ENCODE measurements around the gene JPH2. TPM values are rescaled to one million over a fixed set of nuclear protein-coding genes. Genes with fewer than 3 reads are reported as not detected.

The JPH2 gene
- total RNA-seq, 1 donor from 2014 or later = 0.16 TPM

DNA sequence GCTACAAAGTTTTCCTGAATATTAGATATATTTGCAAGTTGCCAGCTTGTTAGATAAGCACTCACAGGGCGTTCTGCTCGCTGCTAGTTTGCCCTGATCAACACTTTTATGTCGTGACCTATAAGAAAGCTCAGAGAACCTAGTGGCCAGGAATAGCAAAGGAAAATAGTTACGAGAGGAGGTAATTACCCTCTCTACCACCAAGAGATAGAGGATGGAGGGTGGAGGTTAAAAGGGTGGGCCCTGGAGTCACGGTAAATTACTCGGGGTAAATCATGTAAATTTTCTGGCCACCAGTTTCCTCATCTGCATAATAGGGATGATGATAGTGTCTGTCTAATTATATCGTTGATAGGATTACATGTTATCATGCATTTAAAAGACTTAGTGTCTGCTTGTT, 87.2 kb downstream of the JPH2 start:
- no peak for DNase-seq

DNA sequence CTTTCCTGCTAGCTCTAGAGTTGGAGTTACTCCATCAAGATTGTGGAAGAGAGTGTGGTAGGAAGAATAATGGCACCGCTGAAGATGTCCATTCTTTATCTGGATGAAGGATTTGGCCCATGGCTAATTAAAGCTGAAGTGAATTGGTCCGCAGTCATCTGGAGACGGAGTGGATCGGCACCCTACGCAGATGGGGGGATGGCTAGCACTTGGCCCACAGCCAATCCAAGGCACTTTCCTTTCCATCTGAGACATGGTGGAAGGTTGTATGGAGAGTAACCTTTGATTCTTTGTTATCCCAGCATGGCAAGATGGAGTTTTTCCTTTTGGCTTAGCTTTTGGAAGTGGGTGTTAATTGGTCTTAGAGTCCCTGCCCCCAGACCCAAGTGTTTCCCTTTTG, 88.3 kb downstream of the JPH2 start:
- DNase-seq = no peak

DNA sequence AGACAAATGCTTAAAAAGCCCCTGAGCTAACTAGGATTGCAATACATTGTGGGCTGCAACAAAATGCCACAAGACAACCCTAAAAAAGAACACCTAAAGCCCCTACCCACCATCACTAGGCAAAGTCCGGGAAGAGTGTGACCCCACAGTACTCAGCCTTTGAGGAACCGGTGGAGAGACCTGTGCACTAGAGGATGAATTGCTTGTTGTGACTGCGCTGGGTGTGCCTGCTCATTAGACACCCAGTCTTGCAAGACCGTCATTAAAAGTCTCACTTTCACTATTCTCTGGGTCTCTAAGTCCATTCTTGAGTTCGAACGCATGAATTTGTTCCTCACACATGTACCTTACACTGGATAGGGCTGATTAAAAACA, 88.7 kb downstream of the JPH2 start:
- DNase-seq = no peak

DNA sequence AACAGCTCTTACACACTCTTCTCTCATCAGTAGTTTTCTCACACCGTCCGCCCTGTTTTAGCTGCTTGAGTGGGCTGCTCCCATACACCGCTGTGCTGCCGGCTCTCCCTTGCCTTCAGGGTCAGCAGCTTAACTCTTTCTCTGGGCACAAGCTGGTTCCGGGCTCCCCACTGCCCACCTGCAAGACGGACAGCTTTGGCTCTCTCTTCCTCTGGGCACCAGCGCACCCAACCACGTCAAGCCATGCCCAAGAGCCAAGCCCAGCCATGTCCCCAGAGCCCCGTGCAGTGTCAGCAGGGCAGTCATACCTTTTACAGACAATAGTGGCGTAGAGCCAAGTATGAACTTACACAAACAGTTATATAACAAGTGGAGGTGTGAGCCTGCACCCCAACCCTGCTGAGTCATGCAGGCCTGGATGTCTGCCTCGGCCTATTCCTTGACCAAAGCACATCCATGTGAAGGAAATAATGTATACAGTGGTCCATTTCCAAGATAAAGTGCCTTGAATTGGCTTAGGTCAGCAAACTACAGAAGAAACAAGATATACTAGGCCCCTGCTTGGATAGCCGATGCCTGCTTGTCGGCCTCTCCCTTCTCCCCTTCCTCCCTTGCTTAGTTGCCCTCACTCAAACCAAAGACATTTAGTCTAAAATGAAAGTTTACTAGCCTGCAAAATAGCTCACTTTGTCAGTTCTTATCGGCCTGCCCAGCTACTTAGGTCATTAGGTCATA, 89.3 kb downstream of the JPH2 start:
- DNase-seq = no peak

DNA sequence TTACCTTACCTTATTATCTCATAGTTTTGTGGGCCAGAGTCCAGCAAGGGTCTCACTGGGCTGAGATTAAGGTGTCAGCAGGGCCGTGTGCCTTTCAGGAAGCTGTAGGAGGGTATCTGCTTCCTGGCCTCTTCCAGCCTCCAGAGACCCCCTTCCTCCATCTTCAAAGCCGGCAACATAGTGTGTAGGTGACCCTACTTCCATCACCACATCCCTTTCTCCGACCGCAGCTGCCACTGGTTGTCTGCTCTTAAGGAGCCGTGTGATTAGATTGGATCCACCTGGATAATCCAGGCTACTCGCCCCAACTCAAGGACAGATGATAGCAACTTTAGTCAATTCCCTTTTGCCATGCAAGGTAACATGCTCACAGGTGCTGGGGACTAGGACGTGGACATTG, 91.2 kb downstream of the JPH2 start:
- no peak for DNase-seq

DNA sequence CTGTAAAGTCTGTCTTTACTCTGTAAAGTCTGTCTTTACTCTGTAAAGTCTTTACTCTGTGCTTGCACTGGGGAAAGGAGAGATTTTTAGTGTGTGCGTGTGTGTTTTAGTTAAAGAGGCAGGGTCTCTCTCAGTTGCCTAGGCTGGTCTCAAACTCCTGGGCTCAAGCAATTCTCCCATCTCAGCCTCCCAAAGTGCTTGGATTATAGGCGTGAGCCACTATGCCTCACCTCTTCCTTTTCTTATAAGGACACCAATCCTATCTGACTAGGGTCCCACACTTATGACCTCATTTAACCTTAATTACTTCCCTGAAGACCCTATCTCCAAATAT, 93.8 kb downstream of the JPH2 start:
- DNase-seq = no peak

DNA sequence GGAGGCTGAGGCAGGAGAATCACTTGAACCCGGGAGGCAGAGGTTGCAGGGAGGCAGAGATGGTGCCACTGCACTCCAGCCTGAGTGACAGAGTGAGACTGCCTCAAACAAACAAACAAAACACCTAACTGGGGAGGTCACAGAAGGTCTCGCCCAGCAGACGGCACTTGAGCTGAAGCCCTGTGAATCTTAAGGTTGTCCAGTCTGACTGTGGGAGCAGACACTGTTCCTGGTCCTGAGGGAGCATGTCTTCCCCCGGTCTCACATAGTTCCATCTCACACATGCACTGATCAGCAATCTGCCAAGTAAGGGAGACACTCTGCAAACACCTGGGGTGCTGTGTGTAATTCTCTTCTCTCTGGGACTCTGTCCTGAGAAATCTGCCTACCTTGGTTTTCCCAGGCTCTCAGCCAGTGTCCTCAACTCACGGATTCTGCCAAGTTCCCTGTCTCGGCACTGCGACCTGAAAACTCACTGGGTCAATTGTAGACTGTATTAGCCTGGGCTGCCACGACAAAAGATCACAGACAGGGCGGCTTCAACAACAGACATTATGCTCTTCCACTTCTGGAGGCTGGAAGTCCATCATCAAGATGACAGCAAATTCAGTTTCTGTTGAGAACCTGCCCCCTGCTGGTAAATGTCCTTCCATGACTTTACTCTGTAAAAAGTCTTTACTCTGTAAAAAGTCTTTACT, 94.3 kb downstream of the JPH2 start:
- DNase-seq = no peak

DNA sequence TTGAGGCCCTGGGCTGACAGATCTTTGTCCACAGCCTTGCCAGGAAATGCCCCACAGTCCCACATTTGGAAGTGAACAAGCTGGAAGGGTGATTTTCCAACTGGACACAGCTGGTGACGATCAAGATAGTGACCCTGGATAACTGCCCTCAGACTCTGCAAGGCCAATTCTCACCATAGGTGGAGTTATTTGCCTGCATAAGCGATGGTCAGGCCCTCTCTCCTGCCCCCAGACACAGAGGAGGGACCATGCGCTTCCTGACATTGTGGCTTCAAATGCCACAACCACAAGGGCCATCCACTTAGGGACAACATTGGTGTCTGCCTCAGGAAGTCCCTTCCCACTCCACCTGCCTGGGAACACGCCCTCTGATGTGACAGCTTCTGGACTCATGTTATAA, 96.0 kb downstream of the JPH2 start:
- no peak for DNase-seq

DNA sequence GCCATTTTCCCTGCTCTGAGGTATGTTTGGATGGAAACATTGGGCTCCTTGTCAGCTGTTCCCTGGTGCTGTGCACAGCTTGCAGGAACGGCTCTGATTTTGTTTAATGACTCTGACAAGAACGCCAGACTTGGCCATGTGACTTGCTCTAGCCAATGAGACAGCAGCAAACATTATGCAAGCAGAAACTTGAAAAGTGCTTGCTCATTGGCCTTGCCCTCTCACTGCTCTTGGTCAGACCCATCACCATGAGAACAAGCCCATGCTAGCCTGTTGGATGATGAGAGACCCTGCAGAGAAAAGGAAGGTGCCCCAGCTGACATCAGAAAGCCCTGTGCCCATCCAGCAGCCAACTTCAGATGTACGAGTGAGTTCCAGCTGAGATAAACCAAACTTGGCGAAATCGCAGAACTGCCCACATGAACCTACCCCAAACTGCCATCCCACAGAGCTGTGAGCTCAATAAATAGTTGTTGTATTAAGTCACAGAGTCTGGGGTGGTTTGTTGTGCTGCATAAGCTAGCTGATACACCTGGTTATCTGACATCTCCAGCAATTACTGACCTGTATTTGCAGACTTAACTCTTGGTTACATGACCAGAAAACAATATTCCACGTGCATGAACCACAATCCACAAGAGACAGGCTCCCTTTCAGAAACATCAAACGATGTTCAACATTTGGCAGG, 96.9 kb downstream of the JPH2 start:
- no peak for DNase-seq

DNA sequence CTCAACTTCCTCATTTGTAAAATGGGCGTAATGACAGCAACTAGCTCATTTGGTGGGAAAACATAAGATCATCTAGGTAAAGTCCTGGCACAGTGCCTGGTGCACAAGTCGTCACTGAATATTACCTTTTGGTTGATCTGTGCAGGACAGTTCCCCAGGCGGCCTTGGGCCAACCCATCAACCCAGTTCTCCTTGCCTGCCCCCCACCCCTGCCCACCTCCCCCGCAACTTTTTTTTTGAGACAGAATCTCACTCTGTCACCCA, 99.2 kb downstream of the JPH2 start:
- no peak for DNase-seq

DNA sequence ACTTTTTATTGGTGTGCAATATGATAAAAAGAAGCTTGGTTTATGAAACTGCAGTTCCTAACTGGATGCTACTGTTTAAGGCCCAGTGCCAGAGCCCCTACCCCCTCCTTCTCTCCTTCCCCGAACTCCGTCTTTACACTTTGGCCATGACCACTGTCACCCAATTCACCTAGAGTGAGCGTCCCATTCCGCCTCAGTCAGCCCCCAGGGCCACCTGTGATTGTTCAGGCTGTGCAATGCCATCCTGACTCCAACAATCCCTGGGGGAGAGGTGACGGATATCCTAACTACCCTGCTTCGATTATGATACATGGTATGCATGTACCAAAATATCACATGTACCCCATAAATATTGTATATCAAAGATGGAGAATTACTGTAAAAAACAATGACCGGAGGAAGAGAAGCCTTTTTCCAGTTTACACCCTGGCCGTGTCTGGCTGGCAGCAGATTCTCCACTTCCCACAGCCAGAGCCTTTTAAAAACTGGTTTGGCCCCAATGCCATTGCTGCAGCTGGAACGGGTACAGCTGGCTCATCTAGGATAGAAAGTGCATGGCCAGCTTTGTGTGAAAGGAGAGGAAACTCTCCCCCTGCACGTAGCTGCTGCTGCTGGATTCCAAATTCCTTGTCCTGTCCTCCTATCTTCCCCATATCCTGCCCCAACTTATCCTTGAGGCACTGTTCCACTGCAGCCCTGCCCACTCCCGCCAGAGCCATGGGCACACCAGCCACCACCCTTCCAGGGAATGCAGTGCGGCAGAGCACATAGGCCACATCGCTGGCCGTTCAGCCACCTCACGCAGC, 99.7 kb downstream of the JPH2 start:
- DNase-seq = no peak

DNA sequence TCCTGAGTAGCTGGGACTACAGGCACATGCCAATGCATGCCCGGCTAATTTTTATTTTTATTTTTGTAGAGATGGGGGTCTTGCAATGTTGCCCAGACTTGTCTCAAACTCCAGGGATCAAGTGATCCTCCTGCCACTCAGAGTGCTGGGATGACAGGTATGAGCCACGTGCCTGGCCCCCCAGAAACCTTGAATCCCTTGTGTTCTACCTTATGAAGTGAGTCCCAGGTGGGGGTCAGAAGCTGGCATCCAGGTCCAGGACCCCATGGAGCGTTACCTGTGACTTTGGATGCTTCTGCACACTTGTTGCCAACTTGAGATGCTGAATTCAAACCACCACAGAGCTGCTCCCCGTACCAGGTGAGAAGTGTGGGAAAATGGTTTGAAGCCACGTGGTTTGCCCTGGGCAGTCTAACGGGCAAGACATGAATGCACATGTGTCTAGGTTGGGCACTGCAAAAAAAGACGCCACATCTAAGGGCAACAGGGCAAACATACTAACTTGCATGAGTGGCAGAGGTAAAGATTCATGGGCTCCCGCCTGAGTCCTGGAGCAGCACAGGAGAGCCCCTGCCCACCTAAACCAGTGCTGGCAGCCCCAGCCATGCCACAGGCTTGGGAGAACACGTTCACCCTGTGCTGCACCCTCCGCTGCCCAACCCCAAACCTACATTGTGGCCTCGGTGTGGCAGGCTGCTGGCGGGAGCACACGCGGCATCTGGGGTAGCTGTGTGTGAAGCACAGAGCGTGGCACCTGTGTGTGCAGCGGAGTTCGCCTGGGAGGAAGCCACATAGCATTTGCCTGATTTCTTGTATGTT, 101.2 kb downstream of the JPH2 start:
- no peak for DNase-seq

DNA sequence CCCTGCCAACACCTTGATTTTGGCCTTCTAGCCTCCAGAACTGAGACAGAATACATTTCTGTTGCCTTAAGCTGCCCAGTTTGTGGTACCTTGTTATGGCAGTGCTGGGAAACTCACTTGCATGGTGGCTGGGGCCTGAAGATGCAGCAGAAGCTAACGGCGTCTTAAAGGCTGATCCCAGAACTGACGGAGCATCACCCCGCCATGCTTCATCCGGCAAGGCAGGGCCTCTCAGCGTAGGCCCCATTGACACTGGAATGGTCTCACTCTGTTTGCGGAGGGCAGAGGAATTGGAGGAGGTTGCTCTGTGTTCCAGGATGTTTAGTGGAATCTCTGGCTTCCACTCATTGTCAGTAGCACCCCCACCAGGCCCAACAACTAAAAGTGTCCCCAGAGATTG, 102.1 kb downstream of the JPH2 start:
- DNase-seq = no peak

DNA sequence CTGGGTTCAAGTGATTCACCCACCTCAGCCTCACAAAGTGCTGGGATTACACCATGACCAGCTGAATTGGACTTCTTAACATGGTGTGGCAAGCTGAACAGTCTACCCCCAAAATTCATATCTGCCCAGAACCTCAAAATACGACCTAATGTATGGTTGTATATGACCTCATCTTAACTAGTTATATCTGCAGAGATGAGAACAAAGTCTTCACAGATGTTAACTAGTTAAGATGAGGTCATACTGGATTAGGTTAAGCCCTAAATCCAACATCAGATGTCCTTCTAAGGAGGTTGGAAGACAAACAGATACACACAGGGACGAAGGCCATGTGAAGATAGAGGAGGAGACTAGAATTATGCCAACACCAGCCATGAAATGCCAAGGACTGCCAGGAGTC, 102.5 kb downstream of the JPH2 start:
- DNase-seq = no peak

DNA sequence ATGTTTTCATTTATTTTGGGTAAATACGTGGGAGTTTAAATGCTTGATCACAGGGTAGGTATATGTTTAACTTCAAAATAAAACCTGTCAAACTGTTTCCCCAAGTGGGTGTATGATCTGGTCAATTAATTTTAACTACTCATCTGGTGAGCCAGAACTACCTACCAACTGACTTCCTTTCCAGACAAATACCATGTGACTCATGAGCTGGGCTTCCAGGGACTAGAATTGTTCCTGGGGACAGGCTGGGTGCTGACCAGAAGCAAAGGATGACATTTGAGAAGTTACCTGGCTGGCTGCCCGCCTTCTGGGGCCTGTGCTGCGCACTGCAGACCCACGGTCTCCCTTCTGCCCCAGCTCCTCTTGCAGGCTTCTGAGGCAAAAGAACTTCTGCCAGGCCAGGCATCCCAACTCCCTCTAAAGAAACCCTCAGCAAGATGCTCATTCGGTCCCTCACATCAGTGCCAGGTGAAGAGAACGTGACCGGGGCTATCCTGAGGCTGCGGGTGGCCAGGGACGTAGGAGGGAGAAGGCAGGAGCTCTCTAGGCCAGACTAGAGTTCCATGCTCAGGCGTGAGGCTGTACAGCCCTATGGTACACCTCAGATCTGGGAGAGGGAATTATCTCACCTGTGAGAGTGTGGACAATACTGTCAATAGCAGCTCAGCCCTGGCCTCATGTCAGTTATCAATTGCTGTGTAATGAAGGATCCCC, 103.6 kb downstream of the JPH2 start:
- no peak for DNase-seq

DNA sequence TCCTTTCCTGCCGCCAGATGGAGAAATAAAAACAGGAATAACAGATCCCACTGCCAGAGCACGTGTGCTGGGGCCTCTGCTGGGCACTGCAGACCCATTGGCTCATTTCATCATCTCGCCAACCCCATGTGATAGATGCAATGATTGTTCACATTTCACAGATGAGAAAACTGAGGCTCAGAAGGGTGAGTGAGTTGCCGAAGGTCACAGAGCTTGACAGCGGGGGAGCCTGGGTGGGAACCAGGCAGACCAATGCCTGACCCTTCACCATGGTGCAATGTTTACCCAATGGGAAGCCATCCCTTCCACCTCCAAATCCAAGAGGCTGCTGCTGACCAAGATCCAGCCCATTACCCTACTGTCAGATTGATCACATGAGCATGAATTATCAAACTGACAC, 105.1 kb downstream of the JPH2 start:
- no peak for DNase-seq

DNA sequence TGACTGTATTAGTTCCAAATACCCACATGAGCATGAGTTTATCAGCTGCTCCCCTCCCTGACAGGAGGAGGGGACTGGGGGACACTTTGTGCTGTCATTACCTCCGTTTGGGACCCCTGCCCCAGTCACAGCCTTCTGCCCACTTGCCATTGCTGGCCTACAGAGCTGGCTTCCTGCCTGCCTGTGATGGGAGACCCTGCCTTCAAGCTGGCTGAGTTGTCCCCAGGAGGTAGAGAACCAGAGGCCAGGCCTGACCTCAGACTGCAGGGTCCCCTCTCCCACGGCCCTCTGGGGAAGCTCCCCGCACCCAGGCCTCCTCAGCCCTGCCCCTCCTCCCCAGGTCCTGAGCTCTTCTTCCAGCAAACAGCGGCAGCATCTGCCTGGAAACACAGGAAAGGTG, 105.5 kb downstream of the JPH2 start:
- DNase-seq = no peak

DNA sequence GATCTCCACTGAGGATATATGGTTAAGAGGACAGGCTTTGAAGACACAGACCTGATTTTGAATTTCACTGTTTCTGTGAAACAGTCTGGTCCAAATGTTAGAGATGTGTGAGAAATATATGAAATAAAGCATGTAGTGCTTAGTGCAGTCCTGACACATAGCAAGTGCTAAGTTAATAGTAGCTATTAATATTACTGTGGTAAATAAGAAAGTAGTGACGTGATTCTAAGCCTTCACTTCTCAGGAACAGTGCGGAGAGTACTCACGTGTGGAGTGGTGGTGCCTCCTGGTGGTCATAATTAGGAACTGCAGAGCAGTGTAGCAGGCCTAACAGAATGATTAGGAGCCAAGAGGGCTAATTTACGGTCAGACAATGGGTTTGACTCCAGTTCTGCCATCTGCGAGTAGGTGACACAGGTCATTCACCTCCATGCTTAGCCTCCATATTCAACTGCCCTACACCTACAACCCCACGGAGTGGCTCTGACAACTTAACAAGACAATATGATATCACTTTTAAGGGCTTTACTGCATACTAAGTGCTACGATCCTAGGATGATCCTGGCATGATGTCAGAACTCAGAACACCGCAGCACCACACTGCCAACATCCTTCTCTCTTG, 106.2 kb downstream of the JPH2 start:
- peak; percentile 40 for DNase-seq

DNA sequence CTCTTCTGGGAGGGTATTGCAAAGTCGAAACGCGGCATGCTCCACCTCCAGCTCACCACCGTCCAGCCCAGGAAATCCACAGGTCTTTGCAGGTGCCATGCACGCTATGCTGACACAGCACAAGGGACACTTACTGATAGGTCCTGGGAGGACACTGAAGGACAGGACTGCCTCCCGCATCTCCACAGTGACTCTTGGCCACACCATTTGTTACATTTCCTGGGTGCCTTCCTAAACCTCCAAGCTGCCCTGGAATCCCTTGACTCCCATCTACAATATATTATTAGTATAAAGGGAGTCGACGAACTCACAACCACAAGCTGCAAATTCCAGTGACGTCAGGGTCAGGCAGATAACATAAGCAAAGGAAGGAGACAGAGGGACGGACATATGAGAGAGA, 106.9 kb downstream of the JPH2 start:
- DNase-seq = no peak

DNA sequence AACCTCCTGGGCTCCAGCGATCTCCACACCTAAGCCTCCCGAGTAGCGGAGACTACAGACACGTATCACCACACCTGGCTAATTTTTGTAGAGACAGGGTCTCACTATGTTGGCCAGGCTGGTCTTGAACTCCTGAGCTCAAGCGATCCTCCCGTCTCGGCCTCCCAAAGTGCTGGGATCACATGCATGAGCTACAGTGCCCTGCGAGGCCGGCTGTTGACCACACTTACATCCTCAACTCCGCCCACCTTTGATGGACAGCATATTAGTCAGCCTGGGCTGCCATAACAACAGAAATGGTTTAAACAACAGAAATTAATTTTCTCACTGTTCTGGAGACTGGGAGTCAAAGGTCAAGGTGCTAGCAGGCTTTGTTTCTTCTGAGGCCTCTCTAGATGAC, 107.7 kb downstream of the JPH2 start:
- no peak for DNase-seq

DNA sequence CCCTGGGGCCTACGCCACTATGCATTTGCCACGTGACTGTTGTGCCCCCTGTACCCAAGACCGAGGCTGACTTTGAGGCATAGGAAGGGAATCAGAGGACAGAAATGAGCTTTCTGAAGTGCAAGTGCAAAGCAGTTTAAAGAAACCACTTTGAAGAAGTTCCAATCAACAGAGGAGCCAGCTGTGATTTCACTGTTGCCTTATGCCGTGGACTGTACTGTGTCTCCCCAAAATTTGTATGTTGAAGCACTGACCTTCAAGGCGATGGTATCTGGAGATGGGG, 111.1 kb downstream of the JPH2 start:
- no peak for DNase-seq

Data from occipital lobe (tissue), 2 donors.